GM19240 (cell line): ENCODE results near the gene MZT2A.
"Not testable (repeated sequence)": the region's sequence is repeated elsewhere in the genome, so short reads cannot be mapped to it uniquely, and the experiment has no call there.

Experiments
- DNase-seq: peaks from one replicate; pipeline ENCODE4 v3.0.0; 2011; ENCODE audit warnings: low spot score; ENCODE audit not compliant: insufficient read length

MZT2A gene

GRCh38 chr2:131492015-131492417, at the start of gene MZT2A:
Gene MZT2A, minus strand, starts transcription at chr2:131492397. Its CDS starts 21 bp downstream, at chr2:131492376.
- not testable (repeated sequence) for DNase-seq

GRCh38 chr2:131538856-131539255, 46.7 kb upstream of the MZT2A start:
- DNase-seq: not testable (repeated sequence)

- not testable (repeated sequence) for DNase-seq
Observed at GRCh38 chr2:131536841-131537240, 44.6 kb upstream of the MZT2A start.

- DNase-seq: not testable (repeated sequence)
Observed at GRCh38 chr2:131535951-131536826, 44.0 kb upstream of the MZT2A start.

- no peak for DNase-seq
Observed at GRCh38 chr2:131535526-131535925, 43.3 kb upstream of the MZT2A start.

GRCh38 chr2:131534965-131535364, 42.8 kb upstream of the MZT2A start:
- DNase-seq: not testable (repeated sequence)

- DNase-seq: not testable (repeated sequence)
Observed at GRCh38 chr2:131534317-131534672, 42.1 kb upstream of the MZT2A start.

- not testable (repeated sequence) for DNase-seq
Observed at GRCh38 chr2:131533609-131534316, 41.6 kb upstream of the MZT2A start.

- not testable (repeated sequence) for DNase-seq
Observed at GRCh38 chr2:131532723-131533608, 40.8 kb upstream of the MZT2A start.

GRCh38 chr2:131531547-131532185, 39.5 kb upstream of the MZT2A start:
- DNase-seq: not testable (repeated sequence)

- DNase-seq: not testable (repeated sequence)
Observed at GRCh38 chr2:131530626-131531344, 38.6 kb upstream of the MZT2A start.

GRCh38 chr2:131529864-131530445, 37.8 kb upstream of the MZT2A start:
- not testable (repeated sequence) for DNase-seq

GRCh38 chr2:131528981-131529863, 37.0 kb upstream of the MZT2A start:
- not testable (repeated sequence) for DNase-seq

GRCh38 chr2:131527131-131528001, 35.2 kb upstream of the MZT2A start, which contains the start of gene CCDC74A:
Gene CCDC74A, plus strand, starts transcription at chr2:131527888. Its CDS starts 83 bp downstream, at chr2:131527971.
- DNase-seq: not testable (repeated sequence)

- DNase-seq: not testable (repeated sequence)
Observed at GRCh38 chr2:131525256-131525655, 33.1 kb upstream of the MZT2A start.

- no peak for DNase-seq
Observed at GRCh38 chr2:131521961-131522781, 30.0 kb upstream of the MZT2A start.

GRCh38 chr2:131521524-131521923, 29.3 kb upstream of the MZT2A start:
- not testable (repeated sequence) for DNase-seq
